Measurements from ENCODE around the gene PLK3. TPM values are rescaled to one million over a fixed set of nuclear protein-coding genes. Genes with fewer than 3 reads are reported as not detected.

The PLK3 gene
- total RNA-seq, 4 donors from 2014 or later = 7.0 to 15.0 (median 11.8) TPM

DNA sequence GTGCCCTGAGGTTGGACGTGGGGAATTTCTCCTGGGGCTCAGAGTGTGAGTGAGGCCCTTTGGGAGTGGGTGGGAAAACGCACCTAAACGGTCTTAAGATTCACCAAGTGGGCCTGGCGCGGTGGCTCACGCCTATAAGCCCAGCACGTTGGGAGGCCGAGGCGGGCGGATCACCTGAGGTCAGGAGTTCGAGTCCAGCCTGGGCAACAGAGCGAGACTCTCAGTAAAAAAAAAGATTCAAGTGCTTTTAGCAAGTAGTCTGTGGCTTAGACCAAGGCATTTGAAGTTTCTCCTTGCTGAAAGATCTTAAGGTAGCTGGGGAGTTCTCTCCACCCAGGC lies 23.5 kb upstream of the PLK3 start:
- no peak for TF ChIP-seq CTCF (IDR thresholded peaks at IDR 0.05; ENCODE audit: low read depth)

GRCh38 chr1:44777547-44777946 lies 22.6 kb upstream of the PLK3 start:
- TF ChIP-seq CTCF (IDR thresholded peaks at IDR 0.05; ENCODE audit: low read depth) = no peak

DNA sequence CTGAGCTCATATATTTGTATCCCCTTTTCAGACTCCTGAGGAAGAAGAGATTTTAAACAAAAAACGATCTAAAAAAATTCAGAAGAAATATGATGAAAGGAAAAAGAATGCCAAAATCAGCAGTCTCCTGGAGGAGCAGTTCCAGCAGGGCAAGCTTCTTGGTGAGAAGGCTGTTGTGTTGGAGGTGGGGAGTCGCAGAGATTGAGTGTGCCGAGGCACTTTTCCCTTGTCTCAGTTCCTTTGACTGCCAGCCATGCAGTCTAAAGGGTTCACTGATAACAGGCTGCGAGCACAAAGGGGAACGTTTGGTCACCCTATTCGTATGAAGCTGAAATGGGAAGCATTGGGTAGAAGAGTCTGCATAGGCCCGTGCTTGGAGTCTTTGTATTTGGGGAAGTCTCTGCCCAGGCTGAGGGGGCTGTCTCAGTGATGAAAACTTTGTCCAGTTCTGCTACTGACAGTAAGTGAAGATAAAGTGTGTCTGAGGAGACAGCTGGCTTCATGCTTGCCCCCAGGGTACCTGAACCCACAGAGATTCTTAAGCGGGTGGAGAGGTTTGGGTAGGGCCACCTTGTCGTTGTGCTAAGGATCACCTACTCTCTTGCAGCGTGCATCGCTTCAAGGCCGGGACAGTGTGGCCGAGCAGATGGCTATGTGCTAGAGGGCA lies 22.1 kb upstream of the PLK3 start:
- no peak for TF ChIP-seq CTCF (IDR thresholded peaks at IDR 0.05; ENCODE audit: low read depth)

GRCh38 chr1:44778705-44779576 lies 21.2 kb upstream of the PLK3 start:
- no peak for TF ChIP-seq CTCF (IDR thresholded peaks at IDR 0.05; ENCODE audit: low read depth)

- TF ChIP-seq CTCF (IDR thresholded peaks at IDR 0.05; ENCODE audit: low read depth) = no peak
Measured at GRCh38 chr1:44780583-44781121, 19.5 kb upstream of the PLK3 start.

DNA sequence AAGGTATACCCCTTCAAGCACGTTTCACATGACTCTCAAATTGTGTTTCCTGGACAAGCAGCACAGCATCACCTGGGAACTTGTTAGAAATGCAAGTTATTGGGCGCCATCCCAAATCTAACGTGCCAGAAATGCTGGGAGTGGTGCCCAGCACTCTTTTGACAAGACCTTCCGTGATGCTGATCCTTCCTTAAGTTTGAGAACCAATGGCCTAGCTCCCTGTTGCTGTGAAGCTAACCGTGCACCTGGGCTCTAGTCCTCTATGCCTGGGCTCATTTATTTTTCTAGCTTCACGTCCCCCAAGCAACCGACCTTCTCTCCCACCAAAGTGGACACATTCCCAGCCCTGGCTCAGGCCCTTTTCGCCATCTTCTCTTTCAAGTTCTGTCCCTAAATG lies 16.5 kb upstream of the PLK3 start:
- TF ChIP-seq CTCF (IDR thresholded peaks at IDR 0.05; ENCODE audit: low read depth) = no peak
